Jurkat, Clone E6-1 (cell line): Measurements from ENCODE around the gene BCL7C.

Experiments
- DNase-seq: peaks from one replicate; pipeline ENCODE4 v3.0.0-alpha.2; 2011; ENCODE audit warnings: low read depth, low spot score
- H3K4me3 ChIP-seq: 2 replicates; pipeline ENCODE4 v1.5.1; 2011; ENCODE audit warnings: mild to moderate bottlenecking, low read length, control low read depth, moderate library complexity

The BCL7C gene

DNA sequence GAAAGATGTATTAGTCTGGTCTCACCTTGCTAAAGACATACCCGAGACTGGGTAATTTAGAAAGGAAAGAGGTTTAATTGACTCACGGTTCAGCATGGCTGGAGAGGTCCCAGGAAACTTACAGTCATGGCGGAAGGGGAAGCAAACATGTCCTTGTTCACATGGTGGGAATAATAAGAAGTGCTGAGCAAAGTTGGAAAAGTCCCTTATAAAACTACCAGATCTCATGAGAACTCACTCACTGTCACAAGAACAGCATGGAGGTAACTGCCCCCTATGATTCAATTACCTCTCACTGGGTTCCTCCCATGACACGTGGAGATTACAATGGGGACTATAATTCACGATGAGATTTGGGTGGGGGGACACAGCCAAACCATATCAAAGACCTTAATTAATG lies 53.3 kb downstream of the BCL7C start:
- H3K4me3 ChIP-seq = no peak overlapping the region

DNA sequence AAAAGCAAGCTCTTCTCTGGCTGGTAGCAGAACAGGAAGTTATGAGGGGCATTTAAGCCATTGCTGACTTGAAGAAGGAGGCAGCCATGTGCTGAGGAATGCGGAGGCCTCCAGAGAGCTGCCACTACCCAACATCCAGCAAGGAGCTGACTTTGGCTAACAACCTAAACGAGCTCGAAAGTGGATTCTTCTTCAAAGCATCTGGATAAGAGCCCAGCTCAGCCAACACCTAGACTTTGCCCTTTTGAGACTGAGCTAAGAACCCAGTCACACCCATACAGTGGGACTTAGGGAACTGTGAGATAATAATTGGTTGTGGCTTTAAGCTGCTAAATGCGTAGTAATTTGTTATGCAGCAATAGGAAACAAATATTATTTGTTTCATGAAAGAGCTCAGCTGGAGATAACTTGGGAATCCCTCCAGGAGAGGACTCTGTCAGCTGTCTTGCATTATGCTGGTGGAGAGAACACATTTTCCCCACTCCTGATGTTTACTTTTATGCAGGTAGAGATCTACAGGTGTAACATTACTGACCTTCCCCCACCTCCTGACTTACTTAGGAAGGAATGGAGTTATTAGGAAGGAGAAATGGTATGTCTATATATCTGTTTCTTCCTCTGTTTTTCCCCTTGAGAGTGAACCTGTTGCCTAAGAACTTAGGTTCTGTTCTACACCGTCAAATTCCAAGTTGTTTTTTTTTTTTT lies 54.2 kb downstream of the BCL7C start:
- H3K4me3 ChIP-seq = no peak overlapping the region
- no peak for DNase-seq

More for the DNA sequence above, 53.3 kb downstream of the BCL7C start:
- no peak for DNase-seq

DNA sequence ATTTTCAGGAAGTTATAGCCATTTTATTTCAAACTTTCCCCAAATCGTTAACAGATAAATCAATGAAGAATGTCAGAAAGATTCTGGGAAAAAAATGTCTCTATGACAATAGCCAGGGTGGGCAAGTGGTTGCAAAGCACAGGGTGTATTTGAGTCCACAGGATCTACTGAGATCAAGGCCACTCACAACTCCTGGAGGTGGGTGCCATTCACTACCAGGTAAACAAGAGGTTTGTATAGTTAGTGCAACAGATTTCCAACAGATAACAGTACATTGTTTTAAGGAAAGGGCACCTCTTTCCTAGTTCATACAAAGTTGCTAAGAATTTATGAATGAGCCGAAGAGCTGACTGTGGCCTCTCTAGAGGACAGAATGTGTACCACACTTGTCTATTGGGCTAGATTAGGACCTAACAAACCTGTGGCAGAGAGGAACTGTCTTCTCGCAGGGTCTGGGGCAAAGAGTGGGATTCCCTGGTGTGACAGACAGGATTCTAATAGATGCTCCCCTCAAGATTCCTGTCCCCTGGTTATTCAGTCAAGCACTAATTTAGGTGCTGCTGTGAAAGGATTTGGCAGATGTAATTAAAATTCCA lies 54.9 kb downstream of the BCL7C start:
- H3K4me3 ChIP-seq = no peak overlapping the region
- no peak for DNase-seq

DNA sequence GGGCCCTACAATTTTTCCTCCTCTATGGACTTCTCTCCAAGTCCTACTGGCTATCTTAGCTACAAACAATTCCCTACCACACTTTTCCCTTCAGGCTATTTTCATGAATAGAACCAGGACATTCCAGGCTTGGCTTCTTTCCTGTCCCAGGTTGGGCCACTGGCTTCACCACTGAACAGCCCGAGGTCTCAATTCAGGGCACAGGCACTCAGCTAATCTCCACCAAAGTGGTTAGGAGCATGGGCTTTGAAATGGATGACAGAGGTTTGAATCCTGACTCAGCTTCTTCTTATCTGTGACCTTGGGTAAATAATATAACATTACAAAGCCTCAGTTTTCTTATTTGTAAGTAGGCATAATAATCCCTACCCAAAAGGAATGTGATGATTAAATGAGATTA lies 56.0 kb downstream of the BCL7C start:
- no peak overlapping the region for H3K4me3 ChIP-seq
- no peak for DNase-seq
